Immature natural killer cell (primary cell): Measurements from ENCODE around the gene PSMG4. TPM values are rescaled to one million over a fixed set of nuclear protein-coding genes. Genes with fewer than 3 reads are reported as not detected.
A peak's percentile ranks its signal among the peaks of the same experiment; 100 is the strongest.

ENCODE experiments used
- DNase-seq, 3 donors: peaks; one replicate each; pipeline ENCODE4 v3.0.0; 2022; ENCODE audit warnings: mixed read lengths in 1 of 3
- H3K27ac Mint-ChIP-seq, 6 donors: one replicate each; pipeline ENCODE4 v1.8.0; 2020; ENCODE audit warnings: mixed read lengths in 6 of 6, mild to moderate bottlenecking in 5 of 6, inconsistent platforms in 4 of 6, moderate library complexity in 3 of 6
- H3K27me3 Mint-ChIP-seq, 3 donors: one replicate each; pipeline ENCODE4 v1.8.0; 2020 to 2021; ENCODE audit warnings: low read depth in 3 of 3, mild to moderate bottlenecking in 3 of 3, mixed read lengths in 3 of 3, moderate library complexity in 3 of 3, inconsistent platforms in 1 of 3
- H3K36me3 Mint-ChIP-seq, 3 donors: one replicate each; pipeline ENCODE4 v1.8.0; 2020; ENCODE audit warnings: mixed read lengths in 3 of 3, inconsistent platforms in 2 of 3, mild to moderate bottlenecking in 2 of 3
- H3K4me1 Mint-ChIP-seq, 2 donors: one replicate each; pipeline ENCODE4 v1.8.0; 2020; ENCODE audit warnings: inconsistent platforms in 2 of 2, mild to moderate bottlenecking in 2 of 2, mixed read lengths in 2 of 2, moderate library complexity in 1 of 2
- H3K4me3 Mint-ChIP-seq, 5 donors: one replicate each; pipeline ENCODE4 v1.8.0; 2020; ENCODE audit warnings: mild to moderate bottlenecking in 5 of 5, mixed read lengths in 5 of 5, inconsistent platforms in 3 of 5, moderate library complexity in 3 of 5
- H3K9me3 Mint-ChIP-seq, 6 donors: one replicate each; pipeline ENCODE4 v1.8.0; 2020; ENCODE audit warnings: mild to moderate bottlenecking in 6 of 6, mixed read lengths in 6 of 6, inconsistent platforms in 4 of 6, moderate library complexity in 3 of 6
- polyA plus RNA-seq, 3 donors: library from polyadenylated mRNA; unstranded; fragments of 300-500 nt; fragmentation: Illumina TruSeq; gene quantifications; one replicate each; pipeline ENCODE4 v1.2.3, GENCODE V29; 2021

Gene PSMG4
- polyA plus RNA-seq, 3 donors from 2014 or later = 28.6 to 45.7 (median 29.6) TPM

GRCh38 chr6:3265671-3266070 lies 6.9 kb downstream of the PSMG4 start:
- Mint-ChIP-seq H3K36me3 (peaks cover 11 to 18% (median 18%) of the 10 kb centered on the region in 3 donors), H3K4me1 (peaks cover 35 to 41% of the 10 kb centered on the region in 2 donors)

GRCh38 chr6:3266170-3266569 lies 7.4 kb downstream of the PSMG4 start:
- H3K4me3 Mint-ChIP-seq = no peak overlapping the region
- no peak for DNase-seq
- no peak overlapping the region for H3K27ac Mint-ChIP-seq
- H3K9me3 Mint-ChIP-seq = no peaks in the 10 kb centered on the region
- H3K27me3 Mint-ChIP-seq = peaks cover 0 to 2% (median 0%) of the 10 kb centered on the region in 3 donors
- H3K36me3 Mint-ChIP-seq = peaks cover 14 to 23% (median 22%) of the 10 kb centered on the region in 3 donors
- H3K4me1 Mint-ChIP-seq = peaks cover 30 to 36% of the 10 kb centered on the region in 2 donors

More at GRCh38 chr6:3265671-3266070, 6.9 kb downstream of the PSMG4 start:
- Mint-ChIP-seq H3K27me3 (peaks cover 0 to 2% (median 0%) of the 10 kb centered on the region in 3 donors), H3K4me3 (no peak overlapping the region), H3K27ac (no peak overlapping the region), H3K9me3 (no peaks in the 10 kb centered on the region)
- no peak for DNase-seq

- Mint-ChIP-seq H3K27me3 (peaks cover 0 to 2% (median 0%) of the 10 kb centered on the region in 3 donors), H3K9me3 (no peaks in the 10 kb centered on the region), H3K36me3 (peaks cover 14 to 23% (median 22%) of the 10 kb centered on the region in 3 donors), H3K4me3 (no peak overlapping the region), H3K4me1 (peaks cover 21 to 26% of the 10 kb centered on the region in 2 donors), H3K27ac (no peak overlapping the region)
- no peak for DNase-seq
Measured at GRCh38 chr6:3267162-3267561, 8.4 kb downstream of the PSMG4 start.

- Mint-ChIP-seq H3K9me3 (no peaks in the 10 kb centered on the region), H3K4me3 (no peak overlapping the region), H3K27ac (no peak overlapping the region)
Measured at GRCh38 chr6:3268680-3269079, 9.9 kb downstream of the PSMG4 start.

DNA sequence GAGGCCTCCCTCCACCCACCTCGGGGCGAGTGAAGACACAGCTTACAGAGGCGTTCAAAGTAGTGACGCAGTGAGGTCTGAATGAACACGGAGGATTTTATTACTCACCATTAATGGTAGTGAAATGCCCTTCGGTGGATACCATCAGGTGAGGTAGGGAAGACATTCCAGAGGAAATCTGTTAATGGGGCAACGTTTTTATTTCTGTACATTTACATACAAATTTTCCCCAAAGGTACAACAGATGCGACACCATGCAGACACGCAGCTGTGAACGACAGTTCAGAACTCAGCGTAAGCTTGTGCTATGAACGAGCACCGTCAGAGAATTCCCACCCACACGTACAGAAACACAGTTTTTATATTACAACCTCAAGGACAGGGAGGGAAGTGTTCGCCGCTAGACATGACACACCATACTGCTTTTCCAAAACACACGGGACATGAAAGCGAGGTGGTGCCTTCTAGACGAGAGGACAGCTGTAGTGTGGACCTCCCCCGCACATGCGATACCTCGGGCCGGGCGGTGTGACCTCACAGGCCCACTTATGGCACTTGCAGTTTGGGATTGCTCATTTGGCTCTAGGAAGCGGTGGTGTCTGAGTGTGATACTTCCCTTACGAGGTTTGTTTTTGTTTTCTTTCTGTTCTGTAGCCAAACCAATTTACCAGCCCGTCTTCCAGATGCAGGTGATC lies 10.7 kb downstream of the PSMG4 start:
- Mint-ChIP-seq H3K4me3 (no peak overlapping the region), H3K36me3 (peaks cover 14 to 23% (median 22%) of the 10 kb centered on the region in 3 donors), H3K27me3 (peaks cover 0 to 2% (median 0%) of the 10 kb centered on the region in 3 donors), H3K4me1 (peaks cover 11 to 13% of the 10 kb centered on the region in 2 donors), H3K27ac (no peak overlapping the region), H3K9me3 (no peaks in the 10 kb centered on the region)
- no peak for DNase-seq

More at GRCh38 chr6:3268680-3269079, 9.9 kb downstream of the PSMG4 start:
- DNase-seq = no peak
- Mint-ChIP-seq H3K4me1 (peaks cover 11 to 13% of the 10 kb centered on the region in 2 donors), H3K36me3 (peaks cover 14 to 23% (median 22%) of the 10 kb centered on the region in 3 donors), H3K27me3 (peaks cover 0 to 2% (median 0%) of the 10 kb centered on the region in 3 donors)

DNA sequence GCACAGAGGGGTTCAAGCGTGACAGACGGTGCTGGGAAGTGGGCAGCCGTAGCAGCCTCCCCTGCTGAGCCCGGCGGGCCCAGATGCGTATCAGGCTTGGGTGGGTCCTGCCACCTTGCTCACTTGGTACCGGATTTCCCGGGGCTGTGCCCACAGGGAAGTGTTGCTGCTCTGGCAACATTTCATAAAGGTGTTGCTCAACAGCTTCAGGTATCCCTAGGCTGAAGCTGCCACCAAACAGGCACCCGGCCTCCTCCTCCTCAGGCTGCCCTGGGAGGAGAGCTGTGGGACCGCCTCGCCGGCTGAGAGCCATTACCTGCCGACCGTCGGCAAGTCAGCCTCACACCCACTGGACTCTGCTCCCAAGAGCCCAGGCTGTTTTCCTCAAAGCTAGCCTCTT lies 11.5 kb downstream of the PSMG4 start:
- H3K27ac Mint-ChIP-seq = no peak overlapping the region
- no peak overlapping the region for H3K4me3 Mint-ChIP-seq
- peaks cover 14 to 23% (median 18%) of the 10 kb centered on the region in 3 donors for H3K36me3 Mint-ChIP-seq
- H3K4me1 Mint-ChIP-seq = peaks cover 11 to 13% of the 10 kb centered on the region in 2 donors
- DNase-seq = no peak
- H3K9me3 Mint-ChIP-seq = no peaks in the 10 kb centered on the region
- H3K27me3 Mint-ChIP-seq = peaks cover 0 to 2% (median 0%) of the 10 kb centered on the region in 3 donors

- no peak overlapping the region for H3K4me3 Mint-ChIP-seq
- peaks cover 8 to 13% of the 10 kb centered on the region in 2 donors for H3K4me1 Mint-ChIP-seq
- DNase-seq = no peak
- H3K36me3 Mint-ChIP-seq = peaks cover 14 to 18% (median 17%) of the 10 kb centered on the region in 3 donors
- H3K9me3 Mint-ChIP-seq = no peaks in the 10 kb centered on the region
- H3K27me3 Mint-ChIP-seq = peaks cover 0 to 2% (median 0%) of the 10 kb centered on the region in 3 donors
- H3K27ac Mint-ChIP-seq = no peak overlapping the region
Measured at GRCh38 chr6:3271756-3272155, 13.0 kb downstream of the PSMG4 start.

- no peak overlapping the region for H3K27ac Mint-ChIP-seq
- DNase-seq = no peak
- peaks cover 14 to 17% (median 14%) of the 10 kb centered on the region in 3 donors for H3K36me3 Mint-ChIP-seq
- no peak overlapping the region for H3K4me3 Mint-ChIP-seq
- peaks cover 5 to 7% of the 10 kb centered on the region in 2 donors for H3K4me1 Mint-ChIP-seq
- H3K9me3 Mint-ChIP-seq = no peaks in the 10 kb centered on the region
- H3K27me3 Mint-ChIP-seq = peaks cover 0 to 2% (median 0%) of the 10 kb centered on the region in 3 donors
Measured at GRCh38 chr6:3272911-3273547, 14.3 kb downstream of the PSMG4 start.

- Mint-ChIP-seq H3K4me1 (peaks cover 0 to 3% of the 10 kb centered on the region in 2 donors), H3K9me3 (no peaks in the 10 kb centered on the region), H3K36me3 (peaks cover 6 to 15% (median 12%) of the 10 kb centered on the region in 3 donors), H3K27me3 (peaks cover 0 to 2% (median 0%) of the 10 kb centered on the region in 3 donors), H3K27ac (peak overlapping the region in 1 of 6 donors; percentile 55), H3K4me3 (no peak overlapping the region)
- no peak for DNase-seq
Measured at GRCh38 chr6:3273707-3274521, 15.2 kb downstream of the PSMG4 start.

DNA sequence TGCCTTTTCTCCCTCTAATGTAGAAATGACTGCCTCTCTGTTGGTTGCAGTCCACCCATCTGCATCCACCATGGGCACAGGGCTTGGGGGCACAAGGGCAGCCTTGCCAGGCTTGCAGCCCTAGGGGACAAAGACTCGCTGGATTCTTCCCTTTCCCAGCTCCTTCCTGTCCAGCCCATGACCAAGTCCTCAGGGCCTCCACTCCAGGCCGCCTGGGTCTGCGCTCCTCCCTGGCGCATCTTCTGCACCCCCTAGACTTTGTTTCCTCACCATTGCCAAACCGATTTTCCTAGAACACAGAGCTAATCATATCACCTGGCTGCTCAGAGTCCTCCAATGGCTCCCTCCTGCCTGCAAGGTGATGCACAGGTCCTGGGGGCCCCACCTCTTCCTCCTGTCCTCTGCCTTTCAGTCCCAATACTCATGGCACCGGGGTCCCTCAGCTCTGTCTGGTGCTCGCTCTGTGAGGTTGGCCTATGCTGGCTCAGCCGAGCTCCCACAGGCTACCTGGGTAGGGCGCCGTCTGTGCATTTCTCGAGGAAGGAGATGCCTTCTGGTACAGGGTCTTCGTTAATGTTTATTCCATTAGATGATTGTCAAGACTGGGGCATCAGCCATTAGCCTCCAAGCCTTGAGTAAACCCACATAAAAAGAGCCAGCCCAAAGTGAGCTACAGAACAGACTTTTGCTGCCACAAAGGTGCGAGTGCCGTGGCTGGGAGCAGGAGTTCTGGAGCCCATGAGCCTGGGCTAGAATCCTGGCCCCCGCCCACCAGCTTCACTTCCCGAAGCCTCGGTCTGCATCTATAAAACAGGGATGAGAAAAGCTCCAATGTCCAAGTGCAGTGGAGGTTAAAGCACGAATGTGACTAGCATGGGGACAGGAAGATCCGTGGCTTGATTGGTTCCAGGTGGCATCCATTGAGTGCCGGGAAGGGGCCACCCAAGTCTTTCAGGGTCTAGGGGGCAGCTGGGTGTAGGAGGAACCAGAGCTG lies 17.7 kb downstream of the PSMG4 start:
- Mint-ChIP-seq H3K27me3 (no peaks in the 10 kb centered on the region), H3K9me3 (no peaks in the 10 kb centered on the region), H3K27ac (peak overlapping the region in 1 of 6 donors; percentile 34), H3K36me3 (peaks cover 0 to 5% (median 0%) of the 10 kb centered on the region in 3 donors), H3K4me1 (peaks cover 4 to 7% of the 10 kb centered on the region in 2 donors), H3K4me3 (no peak overlapping the region)
- DNase-seq = no peak

- Mint-ChIP-seq H3K27me3 (no peaks in the 10 kb centered on the region), H3K4me3 (no peak overlapping the region), H3K9me3 (no peaks in the 10 kb centered on the region), H3K36me3 (peaks cover 0 to 5% (median 0%) of the 10 kb centered on the region in 3 donors), H3K4me1 (peaks cover 4 to 7% of the 10 kb centered on the region in 2 donors), H3K27ac (no peak overlapping the region)
- DNase-seq = no peak
Measured at GRCh38 chr6:3277251-3277650, 18.5 kb downstream of the PSMG4 start.

DNA sequence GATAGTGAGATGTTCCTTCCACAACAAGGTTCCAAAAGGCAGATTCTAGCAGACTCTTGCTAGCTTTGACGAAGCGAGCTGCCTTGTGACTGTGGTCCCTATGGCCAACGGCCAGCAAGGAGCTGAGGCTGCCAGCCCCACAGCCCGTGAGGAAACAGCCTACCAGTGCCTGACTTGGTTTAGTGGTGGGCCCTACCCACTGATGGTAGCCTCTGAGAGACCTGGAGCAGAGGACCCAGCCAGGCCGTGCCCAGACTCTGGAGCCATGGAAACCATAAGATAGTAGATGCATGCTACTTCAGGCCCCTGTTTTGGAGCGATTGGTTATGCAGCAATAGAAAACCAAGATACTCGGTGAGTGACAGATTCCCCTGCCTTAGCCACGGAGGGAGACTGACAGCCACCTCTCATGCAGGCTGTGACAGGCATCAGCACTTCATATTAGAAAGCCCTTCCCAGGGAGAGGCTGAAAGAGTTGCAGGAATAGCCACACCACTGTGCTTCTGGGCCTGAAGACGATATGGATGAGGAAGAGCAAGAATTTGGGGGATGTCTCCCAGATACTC lies 19.2 kb downstream of the PSMG4 start:
- H3K27me3 Mint-ChIP-seq = no peaks in the 10 kb centered on the region
- H3K27ac Mint-ChIP-seq = no peak overlapping the region
- no peak overlapping the region for H3K4me3 Mint-ChIP-seq
- H3K4me1 Mint-ChIP-seq = peaks cover 4 to 7% of the 10 kb centered on the region in 2 donors
- no peak for DNase-seq
- no peaks in the 10 kb centered on the region for H3K9me3 Mint-ChIP-seq
- H3K36me3 Mint-ChIP-seq = peaks cover 0 to 5% (median 0%) of the 10 kb centered on the region in 3 donors
